NAMALWA (cell line): Measurements from ENCODE around the gene MSTO1.
"Not testable (repeated sequence)": the region's sequence is repeated elsewhere in the genome, so short reads cannot be mapped to it uniquely, and the experiment has no call there.

ENCODE experiments used
- DNase-seq: peaks from one replicate; pipeline ENCODE4 v3.0.0-alpha.2; 2015; ENCODE audit warnings: low spot score

Gene MSTO1

GRCh38 chr1:155609515-155610256 lies at the start of gene MSTO1:
TSS of gene MSTO1 (plus strand) at chr1:155610218. CDS start at chr1:155610249, 31 bp downstream.
- peak; percentile 99 for DNase-seq

GRCh38 chr1:155561779-155562580 lies 48.0 kb upstream of the MSTO1 start:
- DNase-seq, result not testable (repeated sequence)

- DNase-seq, result peak; percentile 95
These were observed 47.2 kb upstream of the MSTO1 start, which contains the start of gene ASH1L for GRCh38 chr1:155562581-155563376. TSS of gene ASH1L (minus strand) at chr1:155562803. CDS start at chr1:155521519, 41,284 bp downstream.

GRCh38 chr1:155563377-155564022 lies 46.5 kb upstream of the MSTO1 start:
- DNase-seq, result peak; percentile 61

- no peak for DNase-seq
These were observed 39.9 kb upstream of the MSTO1 start for GRCh38 chr1:155569988-155570592.

GRCh38 chr1:155570593-155570990 lies 39.4 kb upstream of the MSTO1 start:
- DNase-seq, result no peak

- no peak for DNase-seq
These were observed 35.9 kb upstream of the MSTO1 start for GRCh38 chr1:155574077-155574476.

GRCh38 chr1:155575608-155576007 lies 34.4 kb upstream of the MSTO1 start:
- not testable (repeated sequence) for DNase-seq

GRCh38 chr1:155583846-155584245 lies 26.2 kb upstream of the MSTO1 start:
- not testable (repeated sequence) for DNase-seq

GRCh38 chr1:155589282-155589681 lies 20.7 kb upstream of the MSTO1 start:
- DNase-seq, result not testable (repeated sequence)

- not testable (repeated sequence) for DNase-seq
These were observed 19.3 kb upstream of the MSTO1 start for GRCh38 chr1:155590516-155591247.

GRCh38 chr1:155591770-155592169 lies 18.2 kb upstream of the MSTO1 start:
- DNase-seq, result peak; percentile 91

- not testable (repeated sequence) for DNase-seq
These were observed 14.0 kb upstream of the MSTO1 start for GRCh38 chr1:155595877-155596474.

GRCh38 chr1:155596864-155597263 lies 13.2 kb upstream of the MSTO1 start:
- no peak for DNase-seq

GRCh38 chr1:155598842-155599331 lies 11.1 kb upstream of the MSTO1 start:
- peak; percentile 47 for DNase-seq

- not testable (repeated sequence) for DNase-seq
These were observed 10.0 kb upstream of the MSTO1 start for GRCh38 chr1:155599828-155600572.

GRCh38 chr1:155607708-155608107 lies 2.3 kb upstream of the MSTO1 start:
- DNase-seq, result peak; percentile 45

GRCh38 chr1:155608888-155609225 lies 1.2 kb upstream of the MSTO1 start:
- no peak for DNase-seq

- DNase-seq, result not testable (repeated sequence)
These were observed 234 bp downstream of the MSTO1 start for GRCh38 chr1:155610257-155610647.
